Smooth muscle cell (in vitro differentiated cells): Measurements from ENCODE around the gene SERTM1. TPM values are rescaled to one million over a fixed set of nuclear protein-coding genes. Genes with fewer than 3 reads are reported as not detected.
A peak's percentile ranks its signal among the peaks of the same experiment; 100 is the strongest.

Source experiments
- DNase-seq: peaks from one replicate; lab custom pipeline; 2025; ENCODE audit not compliant: unreplicated experiment; lab: John Stamatoyannopoulos, UW
- H2AFZ ChIP-seq: fragments of 200-600 bp; sonication (generic); 2 replicates; pipeline ENCODE4 v1.6.0; 2016; ENCODE audit warnings: antibody characterized with exemption, low read depth, mild to moderate bottlenecking
- H3F3A ChIP-seq: fragments of 200-600 bp; sonication (generic); 2 replicates; pipeline ENCODE4 v1.6.0; 2017; ENCODE audit warnings: antibody characterized with exemption, low read depth
- H3K27ac ChIP-seq: fragments of 200-600 bp; sonication (generic); 2 replicates; pipeline ENCODE4 v1.5.1; 2016; ENCODE audit warnings: low read depth, mild to moderate bottlenecking
- H3K27me3 ChIP-seq: fragments of 200-600 bp; sonication (generic); 2 replicates; pipeline ENCODE4 v1.6.1; 2016; ENCODE audit warnings: low read depth, mild to moderate bottlenecking
- H3K36me3 ChIP-seq: fragments of 200-600 bp; sonication (generic); 2 replicates; pipeline ENCODE4 v1.5.1; 2016; ENCODE audit warnings: low read depth
- H3K4me1 ChIP-seq: fragments of 200-600 bp; sonication (generic); 2 replicates; pipeline ENCODE4 v1.5.1; 2016; ENCODE audit warnings: low read depth
- H3K4me2 ChIP-seq: fragments of 200-600 bp; sonication (generic); 2 replicates; pipeline ENCODE4 v1.6.0; 2016; ENCODE audit warnings: mild to moderate bottlenecking
- H3K4me3 ChIP-seq: fragments of 200-600 bp; sonication (generic); 2 replicates; pipeline ENCODE4 v1.5.1; 2016; ENCODE audit warnings: mild to moderate bottlenecking
- H3K79me2 ChIP-seq: fragments of 200-600 bp; sonication (generic); 2 replicates; pipeline ENCODE4 v1.6.0; 2016; ENCODE audit warnings: low read depth, mild to moderate bottlenecking
- H3K9ac ChIP-seq: fragments of 200-600 bp; sonication (generic); 2 replicates; pipeline ENCODE4 v1.6.0; 2016; ENCODE audit warnings: low read depth
- H3K9me3 ChIP-seq: fragments of 200-600 bp; sonication (generic); replicated peaks from 2 replicates; pipeline ENCODE4 v1.5.1; 2016; ENCODE audit warnings: low read depth
- H4K20me1 ChIP-seq: fragments of 200-600 bp; sonication (generic); 2 replicates; pipeline ENCODE4 v1.6.0; 2016; ENCODE audit warnings: low read depth
- CTCF ChIP-seq: fragments of 200-600 bp; sonication (generic); IDR thresholded peaks from 2 replicates; pipeline ENCODE4 v1.5.1; 2017; ENCODE audit warnings: borderline replicate concordance, mild to moderate bottlenecking, antibody characterized with exemption; ENCODE audit not compliant: insufficient read depth, poor library complexity, severe bottlenecking
- WGBS: methylation state at CpG from one replicate; pipeline ENCODE4 v1.1.7; 2016; ENCODE audit warnings: low lambda C conversion rate; 5-methylcytosine and 5-hydroxymethylcytosine counted together
- polyA plus RNA-seq: library from polyadenylated mRNA; unstranded; fragments of >200 nt; fragmentation: Nextera tagmentation; extraction: Ambion mirVana; gene quantifications from 2 replicates; pipeline ENCODE4 v1.2.1, GENCODE V29; 2016
- total RNA-seq: library from RNA; depleted of rRNA; stranded (reverse); fragments of >200 nt; gene quantifications from 2 replicates; pipeline ENCODE4 v1.2.3, GENCODE V29; 2014

SERTM1 gene
- total and polyA plus RNA-seq, 2 experiments from 2014 or later, result not detected

GRCh38 chr13:36718686-36719085 is 44.9 kb downstream of the SERTM1 start:
- Histone ChIP-seq H3K9me3 (no peaks in the 10 kb centered on the region), H3K36me3 (no peaks in the 10 kb centered on the region), H3K4me3 (no peak overlapping the region), H3K79me2 (no peaks in the 10 kb centered on the region), H2AFZ (no peak overlapping the region), H4K20me1 (no peaks in the 10 kb centered on the region), H3K27ac (peak overlapping the region; percentile 49), H3K4me2 (no peak overlapping the region), H3K4me1 (no peaks in the 10 kb centered on the region), H3K9ac (no peak overlapping the region), H3K27me3 (no peaks in the 10 kb centered on the region), H3F3A (peaks cover 6% of the 10 kb centered on the region)
- 60% methylated on average over 4 of the region's 4 CpGs for WGBS
- DNase-seq, result no peak
- TF ChIP-seq CTCF, result no peak

- Histone ChIP-seq H3K9me3 (no peaks in the 10 kb centered on the region), H4K20me1 (no peaks in the 10 kb centered on the region), H3F3A (no peaks in the 10 kb centered on the region), H3K9ac (no peak overlapping the region), H3K4me3 (no peak overlapping the region), H3K27ac (no peak overlapping the region), H3K79me2 (no peaks in the 10 kb centered on the region), H3K36me3 (no peaks in the 10 kb centered on the region), H3K4me2 (no peak overlapping the region), H3K4me1 (no peaks in the 10 kb centered on the region), H3K27me3 (no peaks in the 10 kb centered on the region), H2AFZ (no peak overlapping the region)
- 73% methylated on average over 2 of the region's 2 CpGs for WGBS
- DNase-seq, result no peak
- no peak for TF ChIP-seq CTCF
These were observed 50.3 kb downstream of the SERTM1 start for GRCh38 chr13:36724141-36724540.

- no peak for DNase-seq
- no peak for TF ChIP-seq CTCF
These were observed 52.1 kb downstream of the SERTM1 start for GRCh38 chr13:36725936-36726335.

GRCh38 chr13:36728006-36728405 is 54.2 kb downstream of the SERTM1 start:
- no peaks in the 10 kb centered on the region for H3K4me1 ChIP-seq
- 70% methylated on average over 3 of the region's 3 CpGs for WGBS

More at GRCh38 chr13:36725936-36726335, 52.1 kb downstream of the SERTM1 start:
- no peaks in the 10 kb centered on the region for H3F3A ChIP-seq
- H3K27me3 ChIP-seq, result no peaks in the 10 kb centered on the region
- H3K9ac ChIP-seq, result no peak overlapping the region
- H3K4me2 ChIP-seq, result no peak overlapping the region
- H2AFZ ChIP-seq, result no peak overlapping the region
- H3K4me3 ChIP-seq, result no peak overlapping the region
- H4K20me1 ChIP-seq, result no peaks in the 10 kb centered on the region
- H3K9me3 ChIP-seq, result no peaks in the 10 kb centered on the region
- H3K36me3 ChIP-seq, result no peaks in the 10 kb centered on the region
- H3K27ac ChIP-seq, result no peak overlapping the region
- no peaks in the 10 kb centered on the region for H3K79me2 ChIP-seq
- H3K4me1 ChIP-seq, result no peaks in the 10 kb centered on the region
- 69% methylated on average over 2 of the region's 2 CpGs for WGBS

More at GRCh38 chr13:36728006-36728405, 54.2 kb downstream of the SERTM1 start:
- H3F3A ChIP-seq, result no peaks in the 10 kb centered on the region
- no peak overlapping the region for H3K9ac ChIP-seq
- H3K79me2 ChIP-seq, result no peaks in the 10 kb centered on the region
- H3K36me3 ChIP-seq, result no peaks in the 10 kb centered on the region
- no peak for TF ChIP-seq CTCF
- H4K20me1 ChIP-seq, result no peaks in the 10 kb centered on the region
- no peak for DNase-seq
- no peaks in the 10 kb centered on the region for H3K27me3 ChIP-seq
- H3K9me3 ChIP-seq, result no peaks in the 10 kb centered on the region
- no peak overlapping the region for H3K4me2 ChIP-seq
- H3K4me3 ChIP-seq, result no peak overlapping the region
- H3K27ac ChIP-seq, result no peak overlapping the region
- H2AFZ ChIP-seq, result no peak overlapping the region
